GM18907 (cell line): ENCODE data around the gene MDFIC2.
A peak's percentile ranks its signal among the peaks of the same experiment; 100 is the strongest.
"Not testable (repeated sequence)": the region's sequence is repeated elsewhere in the genome, so short reads cannot be mapped to it uniquely, and the experiment has no call there.

Experiments
- ATAC-seq: cut with Tn5 transposase; IDR thresholded peaks from one replicate; pipeline ENCODE4 v1.9.1; 2021; ENCODE audit warnings: mild to moderate bottlenecking, moderate library complexity; ENCODE audit not compliant: unreplicated experiment

MDFIC2 gene

GRCh38 chr3:70312336-70312735 is at the start of gene MDFIC2:
MDFIC2 (minus strand) TSS chr3:70312638; CDS start chr3:70311973, 665 bp downstream.
- ATAC-seq, result no peak

GRCh38 chr3:70360979-70361760 is 48.7 kb upstream of the MDFIC2 start:
- peak; percentile 98 for ATAC-seq

GRCh38 chr3:70359711-70360110 is 47.3 kb upstream of the MDFIC2 start:
- ATAC-seq, result no peak

GRCh38 chr3:70358978-70359580 is 46.6 kb upstream of the MDFIC2 start:
- no peak for ATAC-seq

GRCh38 chr3:70352215-70352614 is 39.8 kb upstream of the MDFIC2 start:
- no peak for ATAC-seq

GRCh38 chr3:70342149-70342548 is 29.7 kb upstream of the MDFIC2 start:
- no peak for ATAC-seq

- not testable (repeated sequence) for ATAC-seq
Observed at GRCh38 chr3:70336885-70337284, 24.4 kb upstream of the MDFIC2 start.

GRCh38 chr3:70333080-70333479 is 20.6 kb upstream of the MDFIC2 start:
- ATAC-seq, result no peak

GRCh38 chr3:70315021-70315420 is 2.6 kb upstream of the MDFIC2 start:
- ATAC-seq, result no peak

- ATAC-seq, result no peak
Observed at GRCh38 chr3:70310809-70311208, 1.6 kb downstream of the MDFIC2 start.

- ATAC-seq, result no peak
Observed at GRCh38 chr3:70309591-70309990, 2.8 kb downstream of the MDFIC2 start.

GRCh38 chr3:70308760-70309159 is 3.7 kb downstream of the MDFIC2 start:
- no peak for ATAC-seq

GRCh38 chr3:70306736-70307135 is 5.7 kb downstream of the MDFIC2 start:
- no peak for ATAC-seq

GRCh38 chr3:70298385-70298784 is 14.1 kb downstream of the MDFIC2 start:
- no peak for ATAC-seq

GRCh38 chr3:70291097-70291482 is 21.3 kb downstream of the MDFIC2 start:
- no peak for ATAC-seq

GRCh38 chr3:70290431-70291096 is 21.9 kb downstream of the MDFIC2 start:
- not testable (repeated sequence) for ATAC-seq

GRCh38 chr3:70281663-70282062 is 30.8 kb downstream of the MDFIC2 start:
- no peak for ATAC-seq

GRCh38 chr3:70277304-70277703 is 35.1 kb downstream of the MDFIC2 start:
- ATAC-seq, result no peak

- ATAC-seq, result no peak
Observed at GRCh38 chr3:70276901-70277300, 35.5 kb downstream of the MDFIC2 start.

GRCh38 chr3:70273492-70273891 is 38.9 kb downstream of the MDFIC2 start:
- ATAC-seq, result no peak

GRCh38 chr3:70272798-70273197 is 39.6 kb downstream of the MDFIC2 start:
- ATAC-seq, result no peak
